ENCODE measurements around the gene RAP2B.
"Not testable (repeated sequence)": the region's sequence is repeated elsewhere in the genome, so short reads cannot be mapped to it uniquely, and the experiment has no call there.

RAP2B gene

DNA sequence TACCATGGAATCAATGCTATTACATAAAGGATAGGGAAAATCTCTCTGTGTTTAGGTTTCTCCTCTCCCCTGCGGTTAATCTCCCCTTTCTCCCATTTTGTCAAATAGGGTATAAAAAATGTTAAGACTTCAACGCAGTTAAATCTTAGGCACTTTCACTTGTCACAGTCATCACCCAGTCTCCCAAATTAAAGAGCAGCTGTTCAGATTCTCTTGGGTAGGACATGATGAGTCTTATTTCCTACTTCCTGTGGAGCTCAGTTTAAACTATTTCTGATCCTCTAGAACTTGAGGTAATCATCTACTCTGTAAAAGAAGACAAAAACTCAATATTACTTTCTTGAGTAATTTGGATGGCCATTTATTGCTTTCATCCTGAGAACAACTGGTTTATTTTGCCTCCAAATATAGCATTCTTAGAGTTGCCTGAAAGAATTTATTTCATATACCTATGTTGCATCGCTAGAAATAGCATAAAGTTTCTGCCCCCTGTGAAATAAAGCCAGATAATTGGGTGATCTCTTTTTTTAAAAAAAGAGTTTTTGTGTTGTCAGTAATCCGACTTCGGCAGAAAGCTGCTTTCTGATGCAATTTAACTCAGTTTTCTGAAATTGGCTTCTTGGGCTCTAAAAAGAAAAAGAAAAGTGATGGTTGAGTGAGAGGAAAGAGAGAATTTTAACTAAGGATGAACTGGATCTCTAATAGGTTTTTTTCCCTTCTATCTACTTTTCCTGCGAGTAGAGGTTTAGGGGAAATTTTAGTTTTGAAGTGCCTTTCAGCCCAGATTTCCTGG, 20.7 kb downstream of the RAP2B start:
- H2BK120ac ChIP-seq (ENCODE audit: low read depth, low read length) = no peak overlapping the region
- H2BK15ac ChIP-seq (ENCODE audit: low read depth, poor library complexity, severe bottlenecking) = no peak overlapping the region
- no peak for DNase-seq
- no peak overlapping the region for H3K14ac ChIP-seq (ENCODE audit: low read length in 2 of 2)
- no peaks in the 10 kb centered on the region for H3K79me1 ChIP-seq (replicated peaks; ENCODE audit: low read length, poor library complexity, severe bottlenecking)
- H3K4me2 ChIP-seq (ENCODE audit: low read length, poor library complexity, severe bottlenecking) = no peak overlapping the region
- H3K27ac ChIP-seq (ENCODE audit: low read length, poor library complexity, severe bottlenecking) = no peak overlapping the region
- no peak overlapping the region for H4K8ac ChIP-seq (ENCODE audit: low read length)
- H2AK5ac ChIP-seq (ENCODE audit: low read length, severe bottlenecking) = no peak overlapping the region
- H3K4ac ChIP-seq (ENCODE audit: low read depth in 1 of 2, low read length in 2 of 2) = no peak overlapping the region
- H3K9me3 ChIP-seq (ENCODE audit: control insufficient read depth, low read length) = no peaks in the 10 kb centered on the region
- 82% methylated on average over 5 of the region's 6 CpGs for WGBS
- H3K9ac ChIP-seq (ENCODE audit: low read length) = no peak overlapping the region
- H3K27me3 ChIP-seq (ENCODE audit: control insufficient read depth in 1 of 2, insufficient read depth in 1 of 2, low read length in 2 of 2) = no peaks in the 10 kb centered on the region
- H3K18ac ChIP-seq (ENCODE audit: low read depth in 1 of 2, low read length in 2 of 2) = no peak overlapping the region
- no peak overlapping the region for H4K91ac ChIP-seq (ENCODE audit: low read length)
- no peak overlapping the region for H2BK12ac ChIP-seq (ENCODE audit: low read length in 2 of 2)
- no peak overlapping the region for H3K4me3 ChIP-seq (ENCODE audit: insufficient read depth in 1 of 2, low read depth in 1 of 2, low read length in 2 of 2)
- no peak overlapping the region for H2AFZ ChIP-seq (ENCODE audit: low read depth, low read length)
- peaks cover 3 to 6% of the 10 kb centered on the region in 2 experiments for H3K36me3 ChIP-seq (ENCODE audit: control insufficient read depth in 1 of 2, insufficient read depth in 2 of 2, low read depth in 1 of 2, low read length in 2 of 2)
- no peaks in the 10 kb centered on the region for H3K4me1 ChIP-seq (ENCODE audit: control insufficient read depth, insufficient read depth, low read depth, low read length)
- H3K23ac ChIP-seq (ENCODE audit: low read length in 2 of 2) = no peak overlapping the region
- H2BK5ac ChIP-seq (ENCODE audit: low read depth, low read length, poor library complexity, severe bottlenecking) = no peak overlapping the region

DNA sequence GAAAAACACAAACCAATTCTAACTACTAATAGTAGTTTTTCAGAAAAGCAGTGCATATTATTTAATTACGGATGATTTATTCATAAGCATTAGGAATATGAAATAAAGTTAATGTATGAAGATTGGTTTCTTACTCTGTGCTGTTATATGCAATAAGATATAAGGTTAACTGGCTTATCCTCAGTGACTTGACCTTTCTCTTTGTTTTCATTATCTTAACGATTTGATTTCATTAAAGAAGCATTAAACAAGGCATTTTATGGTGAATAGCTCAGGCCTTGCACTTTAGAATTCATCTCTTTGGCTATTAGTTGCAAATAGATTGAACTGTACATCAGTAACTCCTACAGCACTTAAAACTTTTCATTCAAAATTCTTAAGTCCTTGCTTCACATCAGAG, 28.9 kb downstream of the RAP2B start:
- DNase-seq = no peak
- Histone ChIP-seq H2AFZ (ENCODE audit: low read depth, low read length) (no peak overlapping the region), H4K91ac (ENCODE audit: low read length) (no peak overlapping the region), H3K27ac (ENCODE audit: low read length, poor library complexity, severe bottlenecking) (no peak overlapping the region), H2AK5ac (ENCODE audit: low read length, severe bottlenecking) (no peak overlapping the region), H2BK120ac (ENCODE audit: low read depth, low read length) (no peak overlapping the region), H3K79me1 (replicated peaks; ENCODE audit: low read length, poor library complexity, severe bottlenecking) (no peaks in the 10 kb centered on the region), H3K27me3 (ENCODE audit: control insufficient read depth in 1 of 2, insufficient read depth in 1 of 2, low read length in 2 of 2) (no peaks in the 10 kb centered on the region), H3K14ac (ENCODE audit: low read length in 2 of 2) (no peak overlapping the region), H3K4me1 (ENCODE audit: control insufficient read depth, insufficient read depth, low read depth, low read length) (no peaks in the 10 kb centered on the region), H3K9me3 (ENCODE audit: control insufficient read depth, low read length) (no peaks in the 10 kb centered on the region), H3K4me3 (ENCODE audit: insufficient read depth in 1 of 2, low read depth in 1 of 2, low read length in 2 of 2) (no peak overlapping the region), H2BK5ac (ENCODE audit: low read depth, low read length, poor library complexity, severe bottlenecking) (no peak overlapping the region), H2BK12ac (ENCODE audit: low read length in 2 of 2) (no peak overlapping the region), H3K23ac (ENCODE audit: low read length in 2 of 2) (no peak overlapping the region), H3K4me2 (ENCODE audit: low read length, poor library complexity, severe bottlenecking) (no peak overlapping the region), H3K36me3 (ENCODE audit: control insufficient read depth in 1 of 2, insufficient read depth in 2 of 2, low read depth in 1 of 2, low read length in 2 of 2) (no peaks in the 10 kb centered on the region), H3K9ac (ENCODE audit: low read length) (no peak overlapping the region), H3K4ac (ENCODE audit: low read depth in 1 of 2, low read length in 2 of 2) (no peak overlapping the region), H3K18ac (ENCODE audit: low read depth in 1 of 2, low read length in 2 of 2) (no peak overlapping the region), H2BK15ac (ENCODE audit: low read depth, poor library complexity, severe bottlenecking) (no peak overlapping the region), H4K8ac (ENCODE audit: low read length) (no peak overlapping the region)
- no CpG with 5 or more reads among the region's 2 CpGs for WGBS

DNA sequence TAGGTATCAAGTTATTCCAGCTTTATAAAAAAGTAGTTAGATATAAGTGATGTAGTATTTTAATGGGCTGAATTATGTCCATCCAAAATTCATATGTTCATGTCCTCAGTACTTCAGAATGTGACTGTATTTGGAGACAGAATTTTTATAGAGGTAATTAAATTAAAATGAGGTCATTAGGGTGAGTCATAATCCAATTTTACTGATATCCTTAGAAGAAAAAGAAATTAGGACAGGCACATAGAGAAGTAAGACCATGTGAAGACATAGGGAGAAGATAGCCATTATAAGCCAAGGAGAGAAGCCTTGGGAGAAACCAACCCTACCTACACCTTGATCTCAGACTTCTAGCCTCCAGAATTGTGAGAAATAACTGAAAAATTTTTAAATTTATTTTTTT, 30.3 kb downstream of the RAP2B start:
- Histone ChIP-seq H4K8ac (ENCODE audit: low read length) (no peak overlapping the region), H4K91ac (ENCODE audit: low read length) (no peak overlapping the region), H3K27me3 (ENCODE audit: control insufficient read depth in 1 of 2, insufficient read depth in 1 of 2, low read length in 2 of 2) (no peaks in the 10 kb centered on the region), H3K4ac (ENCODE audit: low read depth in 1 of 2, low read length in 2 of 2) (no peak overlapping the region), H2AFZ (ENCODE audit: low read depth, low read length) (no peak overlapping the region), H3K4me2 (ENCODE audit: low read length, poor library complexity, severe bottlenecking) (no peak overlapping the region), H2BK5ac (ENCODE audit: low read depth, low read length, poor library complexity, severe bottlenecking) (no peak overlapping the region), H2BK15ac (ENCODE audit: low read depth, poor library complexity, severe bottlenecking) (no peak overlapping the region), H3K36me3 (ENCODE audit: control insufficient read depth in 1 of 2, insufficient read depth in 2 of 2, low read depth in 1 of 2, low read length in 2 of 2) (no peaks in the 10 kb centered on the region), H3K4me3 (ENCODE audit: insufficient read depth in 1 of 2, low read depth in 1 of 2, low read length in 2 of 2) (no peak overlapping the region), H3K79me1 (replicated peaks; ENCODE audit: low read length, poor library complexity, severe bottlenecking) (no peaks in the 10 kb centered on the region), H3K23ac (ENCODE audit: low read length in 2 of 2) (no peak overlapping the region), H3K14ac (ENCODE audit: low read length in 2 of 2) (no peak overlapping the region), H3K18ac (ENCODE audit: low read depth in 1 of 2, low read length in 2 of 2) (no peak overlapping the region), H3K9me3 (ENCODE audit: control insufficient read depth, low read length) (no peaks in the 10 kb centered on the region), H2BK120ac (ENCODE audit: low read depth, low read length) (no peak overlapping the region), H3K4me1 (ENCODE audit: control insufficient read depth, insufficient read depth, low read depth, low read length) (no peaks in the 10 kb centered on the region), H3K9ac (ENCODE audit: low read length) (no peak overlapping the region), H2AK5ac (ENCODE audit: low read length, severe bottlenecking) (no peak overlapping the region), H2BK12ac (ENCODE audit: low read length in 2 of 2) (no peak overlapping the region), H3K27ac (ENCODE audit: low read length, poor library complexity, severe bottlenecking) (no peak overlapping the region)
- DNase-seq = no peak

DNA sequence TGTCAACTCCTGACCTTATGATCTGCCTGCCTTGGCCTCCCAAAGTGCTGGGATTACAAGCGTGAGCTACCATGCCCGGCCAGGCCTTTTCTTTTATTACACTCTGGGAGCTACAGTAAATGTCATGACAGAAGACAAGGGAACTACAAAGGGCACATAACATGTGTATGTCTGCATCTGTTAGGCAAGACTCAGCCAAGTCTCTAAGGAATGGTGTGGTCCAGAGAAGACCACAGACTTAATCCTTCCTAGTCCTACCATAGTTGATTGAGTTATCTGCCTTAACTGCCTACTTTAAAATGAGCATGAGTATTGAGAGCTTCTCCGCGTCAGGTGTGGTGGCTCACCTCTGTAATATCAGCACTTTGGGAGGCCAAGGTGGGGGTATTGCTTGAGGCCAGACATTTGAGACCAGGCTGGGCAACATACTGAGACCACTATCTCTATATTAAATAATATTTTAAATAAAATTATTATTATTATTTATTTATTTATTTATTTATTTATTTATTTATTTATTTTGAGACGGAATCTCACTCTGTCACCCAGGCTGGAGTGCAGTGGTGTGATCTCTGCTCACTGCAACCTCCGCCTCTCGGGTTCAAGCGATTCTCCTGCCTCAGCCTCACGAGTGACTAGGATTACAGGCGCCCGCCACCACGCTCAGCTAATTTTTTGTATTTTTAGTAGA, 31.9 kb downstream of the RAP2B start:
- not testable (repeated sequence) for H3K9me3 ChIP-seq (ENCODE audit: control insufficient read depth, low read length); H2AFZ ChIP-seq (ENCODE audit: low read depth, low read length); H3K27ac ChIP-seq (ENCODE audit: low read length, poor library complexity, severe bottlenecking); H2BK12ac ChIP-seq (ENCODE audit: low read length in 2 of 2); H3K18ac ChIP-seq (ENCODE audit: low read depth in 1 of 2, low read length in 2 of 2); H2AK5ac ChIP-seq (ENCODE audit: low read length, severe bottlenecking); H2BK120ac ChIP-seq (ENCODE audit: low read depth, low read length); H3K4me3 ChIP-seq (ENCODE audit: insufficient read depth in 1 of 2, low read depth in 1 of 2, low read length in 2 of 2); H4K91ac ChIP-seq (ENCODE audit: low read length); H4K8ac ChIP-seq (ENCODE audit: low read length); DNase-seq; H3K4me1 ChIP-seq (ENCODE audit: control insufficient read depth, insufficient read depth, low read depth, low read length); H3K14ac ChIP-seq (ENCODE audit: low read length in 2 of 2); H3K4ac ChIP-seq (ENCODE audit: low read depth in 1 of 2, low read length in 2 of 2); H3K23ac ChIP-seq (ENCODE audit: low read length in 2 of 2); H3K79me1 ChIP-seq (replicated peaks; ENCODE audit: low read length, poor library complexity, severe bottlenecking); H3K36me3 ChIP-seq (ENCODE audit: control insufficient read depth in 1 of 2, insufficient read depth in 2 of 2, low read depth in 1 of 2, low read length in 2 of 2); H2BK5ac ChIP-seq (ENCODE audit: low read depth, low read length, poor library complexity, severe bottlenecking); H3K27me3 ChIP-seq (ENCODE audit: control insufficient read depth in 1 of 2, insufficient read depth in 1 of 2, low read length in 2 of 2); H3K4me2 ChIP-seq (ENCODE audit: low read length, poor library complexity, severe bottlenecking); H3K9ac ChIP-seq (ENCODE audit: low read length); H2BK15ac ChIP-seq (ENCODE audit: low read depth, poor library complexity, severe bottlenecking)
- 98% methylated on average over 6 of the region's 12 CpGs for WGBS
